Uterus (tissue), 4 donors: ENCODE results near the gene TMEM30B. TPM values are rescaled to one million over a fixed set of nuclear protein-coding genes. Genes with fewer than 3 reads are reported as not detected.

ENCODE experiments used
- DNase-seq, 2 donors: peaks; one replicate each; pipeline ENCODE4 v3.0.0-alpha.2; 2019 to 2020
- H3K27ac ChIP-seq, 2 donors: fragments of 200-600 bp; sonication (generic); 1 replicate in 1 of 2; 2 replicates in 1 of 2; pipeline ENCODE4 v1.5.1; 2016 to 2018
- H3K27me3 ChIP-seq, 2 donors: fragments of 200-600 bp; sonication (generic); one replicate each; pipeline ENCODE4 v1.5.1; 2018 to 2019; ENCODE audit warnings: control low read depth in 1 of 2
- H3K36me3 ChIP-seq, 2 donors: fragments of 200-600 bp; sonication (generic); one replicate each; pipeline ENCODE4 v1.5.1; 2019; ENCODE audit warnings: control low read depth in 1 of 2
- H3K4me1 ChIP-seq, 2 donors: fragments of 200-600 bp; sonication (generic); one replicate each; pipeline ENCODE4 v1.5.1; 2018 to 2019; ENCODE audit warnings: control low read depth in 1 of 2
- H3K4me3 ChIP-seq, 2 donors: fragments of 200-600 bp; sonication (generic); 1 replicate in 1 of 2; 2 replicates in 1 of 2; pipeline ENCODE4 v1.5.1; 2018 to 2019; ENCODE audit warnings: mild to moderate bottlenecking in 1 of 2
- H3K9me3 ChIP-seq, 2 donors: fragments of 200-600 bp; sonication (generic); one replicate each; pipeline ENCODE4 v1.5.1; 2019; ENCODE audit warnings: control low read depth in 1 of 2
- POLR2A ChIP-seq, 2 donors: fragments of 450-650 bp; IDR thresholded peaks; one replicate each; pipeline ENCODE4 v1.6.1; 2016; ENCODE audit warnings: antibody characterized with exemption in 2 of 2, mild to moderate bottlenecking in 1 of 2, moderate library complexity in 1 of 2
- intact Hi-C: fragments of 100-400 bp; cut with DNase I; formaldehyde crosslinking; loops from one replicate; pipeline ENCODE4 v1.15.1; 2023; ENCODE audit warnings: low total_unique reads
- total RNA-seq, 4 donors: library from RNA; depleted of rRNA in 3 of 4; stranded (reverse); fragments of >200 nt in 3 of 4; gene quantifications; one replicate each; pipeline versions ENCODE4 v1.1.0 to v1.2.4, GENCODE V29; 2014 to 2023
- TF ChIP-seq, protein P1 (sequence below), 4 experiments: fragments of 200-600 bp in 2 of 4; fragments of 450-650 bp in 2 of 4; sonication (generic) in 2 of 4; IDR thresholded peaks; one replicate each; pipeline ENCODE4 v1.5.1; 2016 to 2019; ENCODE audit warnings: antibody characterized with exemption in 4 of 4, mild to moderate bottlenecking in 2 of 4, moderate library complexity in 1 of 4
- donor health status: DM: yes; HTN: yes; CAD: no.

TMEM30B gene
- total RNA-seq, 4 donors from 2014 or later: 1.8 to 6.4 (median 3.3) TPM

DNA sequence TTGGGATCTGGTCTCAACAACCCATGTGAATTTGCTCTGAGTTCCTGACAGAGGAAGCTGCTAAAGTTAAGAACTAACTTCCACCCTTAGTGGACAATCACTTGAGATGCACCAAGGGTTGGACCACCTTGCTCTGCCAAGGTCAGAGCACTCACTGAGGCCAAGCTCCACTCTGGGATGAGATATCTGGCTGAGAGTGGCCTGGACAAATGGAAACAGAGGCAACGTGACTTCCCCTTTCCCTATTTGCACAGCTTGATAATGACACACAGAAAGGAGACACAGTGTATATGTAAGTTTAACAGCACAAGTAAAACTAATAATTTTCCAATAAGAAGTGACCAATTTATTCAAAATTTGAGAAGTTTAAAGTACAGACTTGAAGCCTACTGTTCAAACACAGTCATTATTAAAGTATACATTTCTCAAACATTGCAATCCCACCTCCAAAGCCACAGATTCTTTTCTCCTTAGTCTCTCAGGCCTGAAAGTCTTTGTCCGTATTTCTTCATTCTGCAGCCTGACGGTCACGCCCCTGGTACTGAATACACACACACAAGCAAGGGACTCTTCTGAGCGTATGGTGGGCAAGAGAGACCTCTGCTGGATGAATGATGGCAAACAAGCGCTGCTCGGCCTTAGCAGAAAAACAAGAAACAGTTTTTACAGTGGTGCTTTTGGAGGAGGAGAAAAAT is 28.6 kb downstream of the TMEM30B start:
- Histone ChIP-seq H3K4me3 (no peak overlapping the region), H3K27ac (no peak overlapping the region), H3K27me3 (no peaks in the 10 kb centered on the region), H3K9me3 (no peaks in the 10 kb centered on the region), H3K36me3 (no peaks in the 10 kb centered on the region), H3K4me1 (no peaks in the 10 kb centered on the region)
- no peak for TF ChIP-seq POLR2A (IDR thresholded peaks at IDR 0.05)
- TF ChIP-seq, protein P1, sequence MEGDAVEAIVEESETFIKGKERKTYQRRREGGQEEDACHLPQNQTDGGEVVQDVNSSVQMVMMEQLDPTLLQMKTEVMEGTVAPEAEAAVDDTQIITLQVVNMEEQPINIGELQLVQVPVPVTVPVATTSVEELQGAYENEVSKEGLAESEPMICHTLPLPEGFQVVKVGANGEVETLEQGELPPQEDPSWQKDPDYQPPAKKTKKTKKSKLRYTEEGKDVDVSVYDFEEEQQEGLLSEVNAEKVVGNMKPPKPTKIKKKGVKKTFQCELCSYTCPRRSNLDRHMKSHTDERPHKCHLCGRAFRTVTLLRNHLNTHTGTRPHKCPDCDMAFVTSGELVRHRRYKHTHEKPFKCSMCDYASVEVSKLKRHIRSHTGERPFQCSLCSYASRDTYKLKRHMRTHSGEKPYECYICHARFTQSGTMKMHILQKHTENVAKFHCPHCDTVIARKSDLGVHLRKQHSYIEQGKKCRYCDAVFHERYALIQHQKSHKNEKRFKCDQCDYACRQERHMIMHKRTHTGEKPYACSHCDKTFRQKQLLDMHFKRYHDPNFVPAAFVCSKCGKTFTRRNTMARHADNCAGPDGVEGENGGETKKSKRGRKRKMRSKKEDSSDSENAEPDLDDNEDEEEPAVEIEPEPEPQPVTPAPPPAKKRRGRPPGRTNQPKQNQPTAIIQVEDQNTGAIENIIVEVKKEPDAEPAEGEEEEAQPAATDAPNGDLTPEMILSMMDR (IDR thresholded peaks at IDR 0.05): peak; percentile 68 to 77 (median 72)
- peak; percentile 52 to 68 for DNase-seq
- intact Hi-C loops: no loop called here

DNA sequence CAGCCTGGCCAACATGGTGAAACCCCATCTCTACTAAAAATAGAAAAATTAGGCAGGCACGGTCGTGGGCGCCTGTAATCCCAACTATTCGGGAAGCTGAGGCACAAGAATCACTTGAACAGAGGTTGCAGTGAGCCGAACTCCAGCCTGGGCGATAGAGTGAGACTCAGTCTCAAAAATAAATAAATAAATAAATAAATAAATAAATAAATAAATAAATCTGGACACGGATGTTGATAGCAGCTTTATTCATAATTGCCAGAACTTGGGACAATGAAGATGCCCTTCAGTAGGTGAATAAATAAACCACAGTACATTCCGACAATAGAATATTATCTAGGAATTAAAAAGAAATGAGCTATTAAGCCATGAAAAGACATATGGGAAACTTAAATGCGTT is 31.1 kb downstream of the TMEM30B start:
- H3K4me3 ChIP-seq: no peak overlapping the region
- H3K36me3 ChIP-seq: no peaks in the 10 kb centered on the region
- no peaks in the 10 kb centered on the region for H3K27me3 ChIP-seq
- intact Hi-C loops: no loop called here
- DNase-seq: no peak
- no peak for TF ChIP-seq POLR2A (IDR thresholded peaks at IDR 0.05)
- TF ChIP-seq, protein P1 (IDR thresholded peaks at IDR 0.05): no peak
- H3K27ac ChIP-seq: no peak overlapping the region
- no peaks in the 10 kb centered on the region for H3K4me1 ChIP-seq
- H3K9me3 ChIP-seq: no peaks in the 10 kb centered on the region

DNA sequence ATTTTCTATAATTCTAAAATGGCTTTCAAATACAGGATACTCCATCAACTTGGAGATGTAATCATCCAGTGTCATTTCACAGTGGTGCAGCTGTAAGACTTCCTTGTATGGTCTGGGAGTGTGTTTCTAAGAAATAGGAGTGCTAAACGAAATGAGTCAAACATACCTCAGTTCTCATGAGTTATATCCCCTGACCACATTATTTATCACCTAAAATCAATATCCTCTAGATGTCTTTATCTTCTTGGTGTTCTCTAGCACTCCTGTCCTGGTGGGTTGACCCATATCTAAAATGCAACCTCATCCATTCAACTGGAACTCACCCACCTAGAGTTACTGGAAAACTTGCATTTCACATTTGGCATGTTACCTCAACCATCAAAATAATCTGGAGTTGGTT is 33.2 kb downstream of the TMEM30B start:
- no peaks in the 10 kb centered on the region for H3K4me1 ChIP-seq
- TF ChIP-seq POLR2A (IDR thresholded peaks at IDR 0.05): no peak
- TF ChIP-seq, protein P1 (IDR thresholded peaks at IDR 0.05): no peak
- no peaks in the 10 kb centered on the region for H3K27me3 ChIP-seq
- intact Hi-C loops: no loop called here
- H3K9me3 ChIP-seq: no peaks in the 10 kb centered on the region
- no peaks in the 10 kb centered on the region for H3K36me3 ChIP-seq
- DNase-seq: no peak
- H3K27ac ChIP-seq: no peak overlapping the region
- no peak overlapping the region for H3K4me3 ChIP-seq

DNA sequence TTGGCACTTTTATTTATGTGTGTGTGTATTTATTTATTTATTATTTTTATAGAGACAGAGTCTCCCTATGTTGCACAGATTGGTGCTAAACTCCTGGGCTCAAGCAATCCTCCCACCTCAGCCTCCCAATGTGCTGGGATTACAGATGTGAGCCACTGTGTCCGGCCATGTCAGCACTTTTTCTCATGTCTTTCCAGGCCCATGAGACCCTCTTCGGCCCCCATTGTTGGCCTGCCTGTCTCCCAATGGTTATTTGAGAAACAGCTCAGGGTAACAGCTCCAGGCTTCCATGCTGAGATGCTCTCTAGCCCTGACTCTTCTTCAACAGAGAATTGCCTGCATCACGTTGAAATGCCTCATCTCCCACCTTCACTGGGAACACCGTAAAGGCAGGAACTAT is 34.4 kb downstream of the TMEM30B start:
- Histone ChIP-seq H3K27me3 (no peaks in the 10 kb centered on the region), H3K9me3 (no peaks in the 10 kb centered on the region), H3K27ac (no peak overlapping the region), H3K4me3 (no peak overlapping the region), H3K4me1 (no peaks in the 10 kb centered on the region), H3K36me3 (no peaks in the 10 kb centered on the region)
- no peak for DNase-seq
- TF ChIP-seq, protein P1 (IDR thresholded peaks at IDR 0.05): no peak
- TF ChIP-seq POLR2A (IDR thresholded peaks at IDR 0.05): no peak
- intact Hi-C loops: no loop called here

DNA sequence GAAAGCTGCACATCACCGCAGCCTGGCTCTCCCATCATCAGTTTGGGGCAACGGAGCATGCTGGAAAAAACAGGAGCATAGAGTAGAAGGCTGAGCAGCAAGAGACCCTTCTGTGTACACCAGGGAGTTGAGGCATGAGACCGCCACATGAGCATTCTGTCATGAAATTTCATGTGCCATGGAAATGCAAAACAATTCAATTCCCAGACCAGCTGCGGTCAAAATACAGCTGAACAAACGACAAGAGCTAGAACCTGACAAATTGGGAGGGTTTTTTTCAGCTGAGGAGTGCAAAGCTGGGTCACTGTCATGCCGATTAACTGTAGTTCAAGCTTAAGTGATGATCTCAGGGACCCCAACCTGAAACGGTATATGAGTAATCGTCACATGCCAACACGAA is 37.1 kb downstream of the TMEM30B start:
- Histone ChIP-seq H3K4me1 (no peaks in the 10 kb centered on the region), H3K27ac (no peak overlapping the region), H3K4me3 (no peak overlapping the region), H3K27me3 (no peaks in the 10 kb centered on the region), H3K36me3 (no peaks in the 10 kb centered on the region), H3K9me3 (no peaks in the 10 kb centered on the region)
- no peak for DNase-seq
- intact Hi-C loops: no loop called here
- no peak for TF ChIP-seq POLR2A (IDR thresholded peaks at IDR 0.05)
- TF ChIP-seq, protein P1 (IDR thresholded peaks at IDR 0.05): no peak
